SHP77 (cell line): ENCODE data around the gene NOS2.

Experiments
- DNase-seq, 2 experiments: peaks; one replicate each; lab custom pipeline; 2025; lab: John Stamatoyannopoulos, UW

NOS2 gene

DNA sequence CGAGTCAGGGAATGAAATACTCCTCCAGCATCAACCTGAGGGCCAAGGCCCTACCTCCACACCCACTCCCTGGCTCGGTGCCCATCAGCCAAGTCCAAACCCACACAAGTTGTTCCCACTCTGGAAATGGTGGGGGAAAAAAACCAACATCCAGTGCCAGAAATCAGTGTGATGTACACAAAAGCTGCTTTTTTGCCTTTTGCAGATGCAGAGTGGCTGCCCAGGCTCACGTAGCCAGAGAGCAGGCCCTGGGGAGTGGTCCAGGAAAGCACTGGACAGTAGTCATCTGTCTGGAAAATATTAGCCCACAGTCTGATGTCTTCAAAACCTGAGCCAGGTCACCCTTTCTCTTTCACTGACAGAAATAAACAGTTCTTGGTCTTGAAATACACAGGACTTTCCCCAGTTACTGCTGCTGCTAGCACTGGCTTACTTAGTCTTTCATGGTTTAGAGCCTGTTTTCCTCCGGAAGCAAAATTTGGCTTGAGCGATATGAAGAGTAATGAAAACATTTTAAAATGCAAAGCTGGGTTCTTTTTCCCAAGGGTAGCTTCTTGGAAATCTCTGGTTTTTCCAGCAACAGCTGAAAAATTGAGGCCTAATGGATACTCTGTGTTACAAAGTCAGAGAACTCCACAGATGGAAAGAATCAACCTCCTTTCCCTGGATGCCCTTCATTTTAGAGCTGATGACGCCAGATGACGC is 18.2 kb upstream of the NOS2 start:
- no peak for DNase-seq

DNA sequence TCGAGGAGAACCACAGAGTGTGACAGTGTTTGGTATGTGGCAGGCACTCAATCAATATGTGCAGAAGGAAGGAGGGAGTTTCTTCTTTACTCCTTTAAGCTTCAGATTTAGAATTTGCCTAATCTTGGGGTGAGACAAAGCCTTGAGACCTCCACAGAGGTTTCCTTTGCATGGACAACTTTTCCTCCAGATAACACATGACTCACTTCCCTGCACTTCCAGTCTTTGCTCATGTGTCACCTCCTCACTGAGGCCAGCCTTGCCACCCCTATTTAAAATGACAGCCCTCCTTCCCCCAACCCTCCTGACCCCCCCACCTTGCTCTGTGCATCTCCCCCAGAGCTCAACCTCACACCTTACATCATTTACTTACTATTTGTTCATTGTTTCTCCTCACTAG is 17.4 kb upstream of the NOS2 start:
- no peak for DNase-seq

DNA sequence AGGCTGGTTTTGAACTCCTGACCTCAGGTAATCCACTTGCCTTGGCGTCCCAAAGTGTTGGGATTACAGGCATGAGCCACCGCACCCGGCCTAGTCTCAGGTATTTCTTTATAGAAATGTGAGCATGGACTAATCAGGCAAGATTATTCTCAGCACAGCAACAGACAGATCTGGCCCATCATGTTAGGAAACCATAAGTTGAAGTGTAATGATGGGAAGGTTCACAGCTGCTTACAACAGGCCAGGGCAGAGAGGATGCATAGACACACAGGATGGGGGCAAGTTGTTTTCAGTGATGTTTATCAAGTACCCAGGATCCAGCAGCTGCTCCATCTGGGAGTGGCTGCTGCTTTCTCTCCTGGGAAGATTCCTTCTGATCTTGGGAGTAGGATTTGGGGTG is 16.6 kb upstream of the NOS2 start:
- DNase-seq, result no peak

DNA sequence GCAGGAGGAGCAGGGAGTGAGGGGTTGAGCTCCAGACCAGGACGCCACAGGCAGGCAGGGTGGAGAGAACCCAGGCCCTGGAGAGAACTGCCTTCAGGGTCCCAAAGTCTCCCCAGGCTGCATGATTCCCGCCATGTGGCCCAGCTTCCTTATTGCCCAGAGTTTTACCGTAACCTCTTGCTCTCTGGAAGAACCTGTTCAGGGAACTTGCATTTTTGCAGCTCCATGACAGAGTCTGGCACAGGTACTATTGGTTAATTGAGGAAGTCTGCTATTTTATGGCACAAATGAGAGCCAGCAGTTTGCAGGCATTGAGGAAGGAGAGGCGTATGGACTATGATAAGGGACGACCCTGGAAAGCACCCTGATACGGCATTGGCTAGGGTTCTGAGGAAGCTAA is 11.6 kb upstream of the NOS2 start:
- no peak for DNase-seq

DNA sequence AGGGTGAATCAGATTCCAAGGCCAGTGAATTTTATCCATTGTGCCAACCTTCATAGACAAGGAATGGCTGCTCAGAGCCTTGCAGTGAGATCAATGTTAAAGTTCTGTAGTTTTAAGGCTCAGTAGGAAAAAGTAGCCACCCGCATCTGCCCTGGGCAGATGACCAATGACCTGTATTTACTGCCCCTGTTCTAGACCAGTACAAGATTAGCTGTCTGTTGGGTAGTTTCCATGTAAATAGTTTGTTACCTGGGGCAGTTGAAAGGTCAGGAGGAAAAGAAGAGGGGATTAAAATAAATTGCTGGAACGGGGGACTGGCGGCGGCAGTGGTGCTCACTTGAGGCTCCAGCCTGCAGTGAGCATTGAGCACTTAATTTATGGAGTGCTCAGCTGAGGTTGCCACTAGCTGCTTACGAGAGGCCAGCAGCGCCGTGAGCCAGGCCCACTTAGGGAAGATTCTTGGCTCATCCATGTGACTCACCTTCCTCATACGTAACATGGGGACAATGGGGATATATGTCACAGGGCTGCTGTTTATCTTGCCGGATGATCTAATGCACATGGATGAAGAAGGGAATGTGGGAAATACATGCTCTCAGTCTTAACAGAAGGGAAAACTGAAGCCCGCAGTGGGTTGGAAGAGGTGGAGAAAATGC is 10.7 kb upstream of the NOS2 start:
- DNase-seq, result peak in 1 of 2 experiments; percentile 4

DNA sequence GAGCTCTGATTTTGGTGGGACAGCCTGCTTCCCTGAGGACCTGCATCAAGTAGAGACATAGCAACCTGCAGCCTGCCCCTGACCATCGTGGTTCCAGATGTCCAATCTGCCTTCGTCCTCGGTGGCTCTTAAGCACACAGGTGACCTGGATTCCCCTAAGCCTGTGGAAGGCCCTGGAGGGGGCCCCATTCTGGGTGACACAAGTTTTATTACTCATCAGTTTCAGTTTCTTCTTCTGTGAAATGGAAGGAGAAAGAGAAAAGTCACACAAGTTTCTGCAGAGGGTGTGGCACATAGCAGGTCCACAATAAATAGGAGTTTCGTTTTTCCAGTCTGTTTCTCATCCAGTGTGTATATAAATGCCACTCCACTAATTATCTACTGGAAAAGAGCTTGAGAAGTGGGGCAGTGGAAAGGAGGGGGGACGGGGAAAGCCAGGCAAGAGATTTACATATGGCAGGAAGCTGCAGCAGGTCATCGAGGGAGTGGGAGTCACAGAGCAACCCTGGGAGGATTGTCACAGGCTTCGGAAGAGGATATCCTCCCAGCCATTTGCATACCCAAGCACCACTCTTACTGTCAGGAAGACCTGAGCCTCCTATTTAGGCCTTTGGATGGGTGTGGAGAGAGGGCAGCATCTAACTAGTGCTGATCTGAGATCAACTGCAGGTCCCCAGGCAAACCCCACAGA is 10.0 kb upstream of the NOS2 start:
- DNase-seq, result no peak

DNA sequence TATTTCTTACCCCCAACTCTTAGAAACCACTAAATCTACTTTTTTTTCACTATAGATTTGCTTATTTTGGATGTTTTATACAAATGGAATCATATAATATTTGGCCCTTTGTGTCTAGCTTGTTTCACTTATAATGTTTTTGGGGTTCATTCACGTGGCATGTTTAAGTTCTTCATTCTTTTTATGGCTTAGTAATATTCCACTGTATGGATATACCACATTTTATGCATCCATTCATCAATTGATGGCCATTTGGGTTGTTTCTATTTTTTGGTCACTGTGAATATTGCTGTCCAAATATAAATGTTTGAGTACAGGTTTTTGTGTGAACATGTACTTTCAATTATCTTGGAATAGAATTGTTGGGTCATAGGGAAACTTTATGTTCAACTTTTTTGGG is 9.2 kb upstream of the NOS2 start:
- no peak for DNase-seq

DNA sequence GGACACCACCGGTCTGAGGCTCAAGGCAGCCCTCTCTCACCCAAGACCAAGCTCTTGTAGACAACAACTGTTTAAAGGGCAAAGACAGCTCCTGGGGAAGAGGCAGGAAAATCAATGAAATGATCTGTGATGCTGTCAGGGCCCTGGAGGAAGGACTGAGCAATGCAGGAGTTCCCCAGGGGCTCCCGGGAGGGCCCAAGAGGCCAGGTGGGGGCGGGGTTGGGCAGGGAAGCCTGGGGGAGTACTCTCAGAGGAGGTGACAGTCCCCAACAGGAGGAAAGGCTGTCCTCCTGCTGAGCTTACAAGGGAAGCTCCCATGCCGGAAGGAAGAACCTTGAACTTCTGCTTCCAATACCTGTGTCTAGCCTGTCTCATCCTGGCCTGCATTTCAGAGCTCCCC is 8.3 kb upstream of the NOS2 start:
- no peak for DNase-seq

DNA sequence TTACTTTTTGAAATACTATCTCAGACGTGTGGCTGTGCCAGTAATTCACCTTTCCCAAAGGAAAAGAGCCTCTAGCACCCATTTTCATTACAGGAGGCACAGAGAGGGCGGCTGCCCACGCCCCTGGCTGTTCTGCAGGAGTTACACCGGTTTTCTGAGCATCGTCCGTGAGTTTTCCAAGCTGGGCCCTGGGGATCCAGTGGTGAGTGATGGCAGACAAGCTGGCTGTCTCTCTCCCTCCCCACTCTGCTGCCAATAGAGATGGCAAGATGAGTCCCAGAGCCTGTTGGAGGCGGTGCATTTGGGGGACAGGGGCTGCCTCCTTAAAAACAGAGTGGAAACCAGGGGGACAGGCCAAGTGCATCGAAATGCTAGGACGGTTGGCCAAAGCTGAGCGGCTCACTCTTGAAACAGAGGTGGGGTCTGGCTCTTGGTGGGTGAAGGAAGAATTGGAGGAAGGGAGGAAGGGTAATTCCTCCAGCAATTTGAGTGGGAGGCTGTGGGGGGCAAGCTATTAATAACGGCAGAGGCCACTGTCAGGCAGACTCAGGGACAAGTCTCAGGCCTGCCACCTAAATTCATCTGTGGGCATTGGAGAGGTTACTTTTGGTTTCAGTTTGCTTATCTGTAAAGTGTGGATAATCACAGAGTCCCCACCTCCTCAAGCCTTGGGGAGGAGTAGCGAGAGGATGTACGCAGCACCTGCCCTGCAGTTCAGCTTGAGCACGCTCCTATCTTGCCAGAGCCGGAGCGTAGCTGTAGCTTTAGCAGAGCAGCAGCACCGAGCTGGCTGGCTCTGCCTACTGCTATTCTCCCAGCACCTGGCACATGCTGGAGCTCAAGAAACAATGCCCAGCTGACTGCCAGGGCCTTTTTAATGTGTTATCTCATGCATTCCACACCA is 7.5 kb upstream of the NOS2 start:
- peak in 1 of 2 experiments; percentile 36 for DNase-seq

DNA sequence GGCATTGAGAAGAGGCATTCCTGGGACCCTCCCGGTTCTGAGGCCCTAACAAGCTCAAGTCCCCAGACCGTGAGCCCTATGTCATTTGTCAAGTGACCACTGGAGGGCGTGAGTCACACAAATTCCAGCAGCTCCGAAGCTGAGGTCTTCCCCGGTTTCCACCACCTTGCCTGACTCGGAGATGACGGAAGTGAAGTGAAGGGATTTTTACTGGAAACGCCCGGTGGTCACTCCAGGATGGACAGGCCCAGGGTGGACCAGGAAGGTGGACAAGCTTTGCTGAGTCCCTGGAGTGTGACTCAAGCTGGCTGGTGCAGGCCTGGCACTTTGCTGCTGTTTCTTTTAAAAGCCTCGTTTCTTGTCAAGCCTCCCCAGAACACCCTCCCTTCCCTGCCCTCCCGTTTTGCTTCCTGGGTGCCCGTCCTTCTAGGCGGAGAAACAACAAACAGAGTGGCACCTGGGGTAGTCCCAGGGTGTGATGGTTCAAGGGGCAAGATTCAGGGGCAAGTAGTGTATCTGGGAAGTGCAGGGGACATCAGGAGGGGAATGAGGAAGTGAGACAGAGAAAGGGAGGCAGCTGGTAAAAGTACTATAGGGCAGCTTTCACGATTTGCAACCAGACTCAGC is 5.3 kb upstream of the NOS2 start:
- peak; percentile 82 to 83 for DNase-seq

DNA sequence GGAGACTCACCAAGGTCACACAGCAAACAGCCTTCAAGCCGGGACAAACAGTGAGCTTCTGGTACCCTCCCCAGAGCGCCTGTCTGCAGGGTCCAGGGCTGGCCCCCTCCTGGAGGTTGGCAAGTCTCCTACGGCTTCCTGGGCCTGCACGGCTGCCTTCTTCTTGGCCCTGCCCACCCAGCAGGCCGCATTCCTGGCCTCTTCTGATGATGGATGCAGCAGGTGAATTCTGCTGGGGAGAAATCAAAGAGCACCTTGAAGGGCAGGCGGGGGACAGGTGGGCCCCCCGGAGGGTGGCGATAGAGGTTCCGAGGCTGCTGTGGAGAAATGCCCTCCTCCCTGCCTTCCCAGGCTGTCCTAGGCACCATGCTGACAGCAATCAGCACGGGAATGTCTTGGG is 3.8 kb upstream of the NOS2 start:
- no peak for DNase-seq

DNA sequence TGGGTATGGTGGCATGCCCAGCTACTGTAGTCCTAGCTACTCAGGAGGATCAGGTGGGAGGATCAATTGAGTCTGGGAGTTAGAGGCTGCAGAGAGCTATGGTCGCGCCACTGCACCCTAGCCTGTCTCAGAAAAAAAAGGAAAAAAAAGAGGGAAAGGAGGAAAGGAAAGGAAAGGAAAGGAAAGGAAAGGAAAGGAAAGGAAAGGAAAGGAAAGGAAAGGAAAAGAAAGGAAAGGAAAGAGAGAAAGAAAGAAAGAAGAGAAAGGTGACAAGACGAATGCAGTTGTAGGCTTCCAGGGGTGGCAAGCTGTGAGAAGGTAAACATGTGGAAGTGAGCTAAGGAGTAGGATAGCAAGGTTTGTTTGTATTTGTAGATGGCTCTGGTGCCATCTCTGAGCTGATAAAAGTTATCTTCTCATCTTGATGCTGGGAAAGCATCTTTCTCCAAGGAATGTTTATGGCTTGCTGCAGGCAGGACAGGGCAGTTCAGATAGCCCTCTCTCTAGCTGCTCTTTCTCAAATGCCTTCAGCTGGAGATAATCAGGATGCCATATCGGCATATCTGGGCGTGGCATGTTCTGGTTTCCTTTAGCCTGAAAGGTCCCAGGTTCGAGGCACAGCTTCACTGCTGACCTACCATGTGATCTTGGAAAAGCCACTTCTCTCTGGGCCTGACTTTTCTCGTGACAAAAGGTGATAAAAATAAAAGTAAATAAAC is 2.8 kb upstream of the NOS2 start:
- no peak for DNase-seq

DNA sequence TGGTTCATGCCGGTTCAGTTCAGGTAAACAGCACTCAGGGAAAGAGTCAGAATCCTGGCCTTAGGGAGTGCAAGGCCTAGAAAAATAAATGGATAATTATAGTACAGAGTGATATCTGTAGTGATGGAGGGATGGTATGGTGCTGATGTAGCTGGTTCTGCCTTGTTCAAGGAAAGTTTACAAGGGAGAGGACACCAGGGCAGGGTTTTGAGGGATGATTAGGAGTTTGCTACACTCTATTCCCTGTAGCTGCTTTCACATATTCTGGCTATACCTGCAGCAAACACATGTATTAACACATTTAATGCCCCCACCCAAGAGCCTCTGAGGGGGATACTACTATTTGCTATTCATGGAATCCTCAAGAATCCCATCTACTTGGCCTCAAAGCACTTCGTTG is 1.7 kb upstream of the NOS2 start:
- DNase-seq, result no peak

DNA sequence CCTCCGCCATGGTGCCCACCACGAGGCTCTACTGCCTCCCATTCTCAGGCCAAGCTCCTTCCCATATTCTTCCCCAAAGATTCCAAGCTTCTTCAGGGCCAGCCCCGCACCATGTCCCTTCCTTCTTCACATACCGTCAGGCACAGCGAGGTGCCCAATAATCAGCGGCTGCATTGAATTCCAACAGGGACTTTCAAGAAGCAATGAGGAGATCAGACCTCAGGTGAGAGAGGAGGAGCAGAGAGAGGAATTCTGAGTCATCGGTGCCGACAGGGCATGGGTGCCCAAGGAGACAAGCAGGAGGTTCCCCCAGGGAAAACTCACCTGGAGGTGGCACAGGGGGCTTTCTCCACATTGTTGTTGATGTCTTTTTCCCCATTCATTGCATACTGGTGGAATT is 2.0 kb downstream of the NOS2 start:
- DNase-seq, result no peak

DNA sequence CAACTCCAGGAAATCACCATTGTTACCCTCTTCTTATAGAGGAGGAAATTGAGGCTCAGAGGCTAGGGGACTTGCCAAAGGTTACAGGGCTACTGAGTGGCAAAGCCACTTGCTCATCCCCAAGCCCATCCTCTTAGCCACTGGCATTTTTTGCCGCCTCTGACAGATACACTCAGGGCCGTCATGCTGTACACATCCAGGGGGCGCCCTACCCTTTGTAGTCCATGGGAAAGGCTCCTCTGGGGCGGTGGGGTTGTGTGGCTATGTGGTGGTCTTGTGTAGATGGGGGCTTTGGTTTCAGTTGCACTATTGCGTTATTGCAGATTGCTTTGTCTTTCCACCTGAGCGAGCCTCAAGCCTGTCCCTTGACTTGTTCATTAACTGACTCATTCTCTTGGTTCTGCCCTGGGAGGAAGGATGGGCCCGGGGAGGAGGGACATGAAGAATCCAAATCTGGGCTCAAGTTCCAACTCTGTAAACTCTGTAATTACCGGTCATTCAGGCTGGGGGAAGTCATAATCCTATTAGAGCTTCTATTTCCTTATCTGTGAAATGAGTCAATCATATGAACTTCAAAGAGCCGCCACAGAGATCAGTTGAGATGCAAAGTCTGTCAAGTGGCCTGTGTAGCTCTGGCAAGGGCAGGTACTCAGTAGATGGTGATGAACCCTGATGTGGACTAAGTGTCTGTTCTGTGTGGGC is 2.8 kb downstream of the NOS2 start:
- DNase-seq, result no peak

DNA sequence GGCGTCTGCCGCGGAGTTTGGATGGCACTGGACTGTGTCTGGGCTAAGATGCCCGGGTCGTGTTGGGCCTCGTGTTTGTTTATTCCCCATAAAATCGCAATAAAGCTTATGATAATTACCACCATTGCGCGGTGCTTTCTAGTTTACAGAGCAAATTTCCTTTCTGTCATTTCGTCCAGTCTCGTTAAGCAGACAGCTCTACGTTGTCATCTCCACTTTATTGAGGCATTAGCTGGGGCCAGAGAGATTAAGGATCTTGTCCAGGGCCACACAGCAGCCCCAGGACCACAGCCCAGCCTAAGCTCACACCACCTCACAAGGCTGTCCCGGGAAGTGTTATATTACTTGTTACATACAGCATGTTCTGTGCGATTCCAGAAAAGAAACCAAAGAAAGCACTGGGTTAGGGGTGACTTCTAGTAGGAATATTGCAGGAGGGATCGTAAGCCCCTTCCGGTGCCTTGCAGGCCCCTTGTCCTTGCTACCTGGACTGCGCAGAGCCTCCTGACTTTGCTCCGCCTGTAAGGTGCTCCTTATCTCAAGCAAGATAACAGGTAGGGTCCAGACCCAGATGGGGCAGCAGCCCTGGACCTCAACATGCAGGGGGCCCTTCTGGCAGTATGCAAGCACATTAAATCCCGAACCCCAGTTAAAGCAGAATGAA is 6.3 kb downstream of the NOS2 start:
- DNase-seq, result no peak

DNA sequence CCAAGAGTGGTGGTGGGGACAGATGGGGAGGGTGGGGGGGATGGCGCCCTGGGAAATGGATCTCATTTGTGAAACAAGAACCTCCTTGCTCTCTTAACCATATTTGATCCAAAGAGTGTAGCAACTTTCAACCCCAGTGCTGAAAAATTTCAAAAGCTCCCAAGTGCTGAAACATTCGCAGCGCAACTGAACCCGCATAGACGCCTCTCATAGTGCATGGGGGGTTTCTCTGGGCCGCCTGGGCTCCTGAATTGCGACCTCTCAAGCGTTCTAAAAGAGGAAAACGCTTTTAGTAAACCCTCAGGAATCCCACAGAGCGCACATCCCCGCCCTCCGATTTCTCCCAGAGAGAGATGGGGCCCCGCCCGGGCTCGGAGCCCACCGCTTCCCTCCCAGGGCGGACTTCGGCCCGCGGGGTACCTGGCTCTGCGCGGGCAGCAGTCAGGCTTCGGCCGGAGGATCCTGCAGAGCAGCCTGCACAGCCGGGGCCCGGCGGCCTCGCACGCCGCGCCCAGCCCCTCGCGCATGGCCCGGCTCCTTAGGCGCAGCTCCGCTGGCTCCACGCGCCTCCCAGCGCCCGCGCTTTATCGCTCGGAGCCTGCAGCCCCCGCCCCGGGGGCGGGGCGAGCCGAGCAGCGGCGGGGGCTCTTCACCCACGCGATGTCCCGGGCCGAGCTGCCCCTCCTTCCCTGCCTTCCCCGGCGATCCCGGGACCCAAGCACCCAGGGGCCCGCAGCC is 7.0 kb downstream of the NOS2 start:
- no peak for DNase-seq

DNA sequence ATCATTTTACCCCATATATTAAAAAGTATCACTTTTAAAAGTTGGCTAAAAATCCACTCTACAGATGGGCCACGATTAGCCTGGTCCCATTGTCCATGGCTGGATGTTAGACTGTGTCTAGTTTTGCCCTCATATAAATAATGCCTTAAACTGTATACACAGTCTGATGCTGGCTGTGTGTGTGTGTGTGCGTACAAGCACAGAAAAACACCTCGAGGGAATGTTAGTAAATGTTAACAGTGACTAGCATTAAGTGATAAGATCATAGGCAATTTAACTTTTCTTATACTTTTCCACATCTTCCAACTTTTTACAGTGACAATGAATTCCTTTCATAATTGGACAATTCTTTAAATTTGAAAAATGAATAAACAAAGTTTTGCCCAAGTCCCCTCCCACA is 8.2 kb downstream of the NOS2 start:
- DNase-seq, result no peak

DNA sequence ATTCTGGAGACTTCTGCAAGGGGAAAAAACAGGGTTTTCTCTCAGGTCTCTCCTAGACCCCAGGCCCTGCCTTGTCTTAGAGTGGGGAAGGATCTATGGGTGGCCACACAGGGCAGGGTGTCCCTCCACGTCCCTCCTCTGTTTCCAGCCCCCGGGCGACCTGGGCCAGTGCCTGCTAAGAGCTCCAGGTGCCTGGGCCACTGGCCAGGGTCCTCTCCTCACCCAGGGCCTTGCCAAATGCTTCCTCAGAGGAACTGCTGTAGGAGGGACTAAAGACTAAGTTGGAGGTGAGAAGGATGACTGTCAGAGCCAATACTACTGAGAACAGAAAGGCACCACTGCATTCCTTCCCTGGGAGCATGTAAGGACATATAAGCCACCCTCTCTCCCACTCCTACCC is 11.4 kb downstream of the NOS2 start:
- DNase-seq, result no peak
